Right lung (tissue), 5 donors: ENCODE results near the gene ALKBH6. TPM values are rescaled to one million over a fixed set of nuclear protein-coding genes. Genes with fewer than 3 reads are reported as not detected.
"Not testable (repeated sequence)": the region's sequence is repeated elsewhere in the genome, so short reads cannot be mapped to it uniquely, and the experiment has no call there.

Source experiments
- DNase-seq, 2 donors: peaks; one replicate each; pipeline ENCODE4 v3.0.0-alpha.2; 2013
- polyA plus RNA-seq, 5 donors: library from polyadenylated mRNA; unstranded; fragments of 120-200 nt; gene quantifications; one replicate each; pipeline versions ENCODE4 v1.2.1 to v1.2.3, GENCODE V29; 2013; ENCODE audit warnings: inconsistent platforms in 1 of 5, low replicate concordance in 1 of 5; ENCODE audit not compliant: insufficient read length in 5 of 5, insufficient read depth in 1 of 5

Gene ALKBH6
- polyA plus RNA-seq, 5 donors = 17.2 to 19.0 (median 18.4) TPM

DNA sequence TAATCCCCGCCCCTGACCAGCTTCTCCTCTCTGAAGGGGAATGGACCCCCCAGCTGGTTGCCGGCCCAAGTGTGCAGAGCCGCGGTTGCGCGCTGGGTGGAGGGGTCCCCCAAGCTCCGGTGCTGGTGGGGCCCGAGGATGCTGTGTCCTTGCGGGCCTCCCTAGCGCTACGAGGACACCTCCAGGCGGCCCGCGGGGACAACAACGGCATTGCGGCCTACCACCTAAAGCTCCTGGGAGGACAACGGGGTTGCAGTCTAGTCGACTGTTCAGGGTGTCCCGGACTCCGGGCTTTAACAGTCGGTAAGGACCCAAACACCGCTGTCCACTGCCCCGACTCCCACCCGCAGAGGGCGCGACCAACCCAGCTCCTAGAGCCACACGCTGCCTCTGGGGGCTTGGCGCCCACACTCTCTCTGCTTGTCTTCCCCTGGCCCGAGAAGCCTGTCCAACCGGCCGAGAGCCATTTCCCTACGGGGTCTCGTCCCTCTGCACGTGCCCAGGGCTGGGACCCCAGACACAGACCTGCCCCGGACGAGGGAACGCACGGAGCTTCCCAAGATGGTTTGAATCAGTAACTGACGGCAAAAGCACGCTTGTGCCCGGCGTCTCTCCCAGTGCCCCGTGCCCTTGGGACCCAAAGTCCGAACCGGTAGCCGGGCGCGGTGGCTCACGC is 20.0 kb downstream of the ALKBH6 start:
- no peak for DNase-seq

DNA sequence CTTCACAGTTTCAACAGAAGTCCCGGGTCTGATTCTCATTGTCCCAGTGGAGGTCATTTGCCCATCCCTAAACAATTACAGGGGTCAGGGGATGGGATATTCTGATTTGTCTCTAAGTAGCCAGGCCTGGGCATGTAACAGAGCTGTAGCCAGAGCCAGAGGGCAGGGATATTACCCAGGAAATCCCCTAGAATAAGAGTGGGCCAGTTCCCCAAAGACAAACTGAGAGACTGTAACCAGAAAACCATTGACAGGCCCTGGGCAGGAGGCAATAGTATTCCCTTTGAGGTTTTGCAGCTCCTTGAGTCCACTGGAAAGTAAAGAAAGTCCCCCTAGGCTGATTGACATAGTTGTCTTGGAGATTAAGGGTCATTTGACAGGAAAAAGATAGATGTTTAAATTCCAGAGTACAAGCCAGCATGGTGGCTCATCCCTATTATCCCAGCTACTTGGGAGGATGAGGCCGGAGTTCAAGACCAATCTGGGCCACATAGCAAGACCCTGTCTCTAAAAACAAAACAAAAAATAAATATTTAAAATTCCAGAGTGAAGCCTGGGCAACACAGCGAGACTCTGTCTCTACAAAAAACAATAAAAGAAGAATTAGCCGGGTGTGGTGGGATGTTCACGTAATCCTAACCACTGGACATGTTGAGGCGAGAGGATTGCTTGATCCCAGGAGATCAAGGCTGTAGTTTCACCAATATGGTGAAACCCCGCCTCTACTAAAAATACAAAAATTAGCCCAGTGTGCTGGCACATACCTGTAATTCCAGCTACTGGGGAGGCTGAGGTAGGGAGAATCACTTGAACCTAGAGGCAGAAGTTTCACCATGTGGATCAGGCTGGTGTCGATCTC is 20.9 kb downstream of the ALKBH6 start:
- DNase-seq = no peak

DNA sequence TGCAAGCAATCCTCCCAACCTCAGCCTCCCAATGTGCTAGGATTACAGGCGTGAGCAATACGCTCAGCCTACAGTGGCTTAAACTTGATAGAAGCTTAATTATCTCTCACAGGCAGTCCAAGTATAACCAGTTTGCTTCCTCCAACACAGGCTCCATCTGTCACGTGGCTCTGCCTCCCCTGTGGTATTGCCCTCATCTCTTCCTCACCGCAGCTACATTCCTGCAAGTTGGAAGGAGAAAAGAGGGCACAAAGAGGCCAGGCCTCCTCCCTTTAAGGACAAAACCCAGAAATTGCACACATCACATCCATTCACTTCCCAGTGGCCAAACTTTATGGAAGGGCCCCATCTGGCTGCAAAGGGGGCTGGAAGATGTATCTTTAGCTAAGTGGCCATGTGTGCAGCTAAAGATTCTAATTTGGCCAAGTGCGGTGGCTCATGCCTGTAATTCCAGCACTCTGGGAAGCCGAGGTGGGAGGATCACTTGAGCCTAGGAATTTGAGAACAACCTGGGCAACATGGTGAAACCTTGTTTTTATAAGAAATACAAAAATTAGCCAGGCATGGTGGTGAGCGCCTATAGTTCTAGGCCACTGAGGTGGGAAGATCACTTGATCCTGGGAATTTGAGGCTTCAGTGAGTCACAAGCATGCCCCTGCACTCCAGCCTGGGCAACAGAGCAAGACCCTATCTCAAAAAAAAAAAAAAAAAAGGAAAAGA is 22.1 kb downstream of the ALKBH6 start:
- DNase-seq = no peak

DNA sequence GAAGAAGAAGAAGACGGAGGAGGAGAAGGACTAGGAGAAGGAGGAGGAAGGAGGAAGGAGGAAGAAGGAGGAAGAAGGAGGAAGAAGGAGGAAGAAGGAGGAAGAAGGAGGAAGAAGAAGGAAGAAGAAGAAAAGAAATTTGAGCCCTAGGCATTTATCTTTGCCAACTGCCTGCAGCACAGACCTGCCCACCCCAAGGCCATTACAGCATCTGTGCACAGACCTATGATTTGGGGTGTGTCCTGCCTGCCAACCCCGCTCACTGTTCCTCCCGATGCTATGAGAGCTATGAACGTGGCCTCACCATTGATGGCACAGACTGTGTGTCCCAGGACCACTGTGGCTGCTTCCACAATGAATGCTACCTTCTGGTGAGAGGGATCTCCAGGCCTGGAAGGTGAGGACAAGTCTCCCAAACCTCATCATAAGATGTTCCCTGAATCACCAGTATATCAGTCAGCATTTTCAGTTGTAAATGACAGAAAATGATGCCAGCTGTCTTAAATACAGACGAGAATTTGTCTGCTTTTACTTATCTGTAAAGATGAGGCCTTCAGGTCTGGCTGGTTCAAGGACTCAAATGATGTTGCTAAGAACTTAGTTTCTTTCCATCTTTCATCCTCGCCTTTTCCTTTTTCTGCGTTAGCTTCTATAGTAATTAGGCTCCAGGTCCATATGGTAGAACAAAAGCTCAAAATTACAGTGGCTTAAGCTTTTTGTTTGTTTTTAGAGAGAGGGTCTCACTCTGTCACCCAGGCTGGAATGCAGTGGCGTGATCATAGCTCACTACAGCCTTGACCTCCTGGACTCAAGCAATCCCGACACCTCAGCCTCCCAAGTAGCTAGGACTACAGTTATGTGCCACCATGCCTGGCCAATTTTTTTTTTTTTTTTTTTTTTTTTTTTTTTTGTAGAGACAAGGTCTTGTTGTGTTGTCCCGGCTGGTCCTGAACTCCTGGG is 23.0 kb downstream of the ALKBH6 start:
- no peak for DNase-seq

DNA sequence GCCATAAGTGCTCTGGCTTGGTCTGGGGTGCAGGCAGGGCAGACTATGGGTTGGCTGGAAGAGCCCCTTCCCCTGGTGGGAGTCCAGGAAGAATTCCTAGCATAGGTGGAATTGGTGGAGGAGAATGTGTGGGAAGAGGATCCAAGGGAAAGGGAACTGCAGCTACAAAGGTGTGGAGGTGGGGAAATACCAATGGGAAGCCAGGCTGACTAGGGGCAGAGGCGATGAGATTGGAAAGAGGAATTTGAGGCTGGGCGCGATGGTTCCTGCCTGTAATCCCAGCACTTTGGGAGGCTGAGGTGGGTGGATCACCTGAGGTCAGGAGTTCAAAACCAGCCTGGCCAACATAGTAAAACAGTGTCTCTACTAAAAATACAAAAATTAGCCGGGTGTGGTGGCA is 23.9 kb downstream of the ALKBH6 start:
- no peak for DNase-seq

DNA sequence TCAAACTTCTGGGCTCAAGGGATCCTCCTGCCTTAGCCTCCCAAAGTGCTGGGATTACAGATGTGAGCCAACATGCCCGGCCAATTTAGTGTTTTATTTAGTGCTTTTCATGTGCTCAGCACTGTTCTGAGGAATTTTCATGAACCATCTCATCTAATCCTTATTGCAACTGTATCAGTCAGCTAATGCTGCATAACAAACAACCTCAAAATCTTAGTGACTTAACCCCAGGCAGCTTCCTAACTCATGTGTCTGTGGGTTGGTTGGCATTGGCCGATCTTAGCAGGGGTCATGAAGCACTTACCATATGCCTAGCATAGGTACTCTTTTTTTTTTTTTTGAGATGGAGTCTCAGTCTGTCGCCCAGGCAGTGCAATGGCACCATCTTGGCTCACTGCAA is 25.2 kb downstream of the ALKBH6 start:
- DNase-seq = no peak

DNA sequence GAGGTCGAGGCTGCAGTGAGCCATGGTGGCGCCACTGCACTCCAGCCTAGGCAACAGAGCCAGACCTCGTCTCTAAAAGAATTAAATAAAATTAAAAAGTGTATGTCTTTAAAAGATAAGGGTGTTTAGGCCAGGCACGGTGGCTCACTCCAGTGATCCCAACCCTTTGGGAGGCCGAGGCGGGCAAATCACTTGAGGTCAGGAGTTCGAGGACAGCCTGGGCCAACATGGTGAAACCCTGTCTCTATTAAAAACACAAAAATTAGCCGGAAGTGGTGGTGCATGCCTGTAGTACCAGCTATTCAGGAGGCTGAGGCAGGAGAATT is 26.5 kb downstream of the ALKBH6 start:
- no peak for DNase-seq

DNA sequence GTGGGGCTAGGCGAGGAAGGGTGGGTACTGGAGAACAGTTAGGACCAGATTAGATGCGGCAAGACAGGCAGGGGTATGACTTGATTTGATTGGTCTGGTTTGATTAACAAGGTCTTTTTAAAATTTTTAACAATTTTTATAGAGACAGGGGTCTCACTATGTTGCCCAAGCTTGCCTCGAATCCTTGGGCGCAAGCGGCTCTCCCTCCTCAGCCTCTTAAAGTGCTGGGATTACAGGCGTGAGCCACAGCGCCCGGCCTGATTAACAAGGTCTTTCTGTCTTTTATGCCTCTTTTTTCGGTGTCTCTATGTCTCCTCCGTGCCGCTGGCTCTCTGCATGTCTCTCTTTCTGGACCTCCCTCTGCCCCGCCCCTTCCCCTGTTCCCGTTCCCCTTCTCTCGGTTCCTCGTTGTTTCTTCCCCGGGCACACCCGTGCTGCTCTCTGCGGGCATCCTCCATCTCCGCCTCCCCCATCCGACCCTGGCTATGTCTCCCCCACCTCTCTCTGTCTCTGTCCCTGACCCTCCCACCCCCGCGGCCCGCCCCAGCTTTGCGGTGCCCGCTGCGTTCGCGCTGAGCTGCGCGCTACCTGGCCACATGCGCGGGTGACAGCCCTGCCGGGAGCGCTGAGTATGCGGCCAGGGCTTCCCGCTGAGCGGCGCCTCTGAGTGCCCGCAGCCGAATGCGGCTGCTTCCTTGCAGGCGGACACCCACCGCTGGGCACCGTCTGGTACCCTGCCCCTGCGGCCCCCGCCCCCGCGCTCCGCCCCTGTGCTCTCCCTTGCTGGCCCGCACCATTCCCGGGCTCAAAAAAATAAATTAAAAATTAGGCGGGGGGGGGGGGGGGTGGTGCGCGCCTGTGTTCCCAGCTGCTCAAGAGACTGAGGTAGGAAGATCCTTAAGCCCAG is 27.1 kb downstream of the ALKBH6 start:
- no peak for DNase-seq

DNA sequence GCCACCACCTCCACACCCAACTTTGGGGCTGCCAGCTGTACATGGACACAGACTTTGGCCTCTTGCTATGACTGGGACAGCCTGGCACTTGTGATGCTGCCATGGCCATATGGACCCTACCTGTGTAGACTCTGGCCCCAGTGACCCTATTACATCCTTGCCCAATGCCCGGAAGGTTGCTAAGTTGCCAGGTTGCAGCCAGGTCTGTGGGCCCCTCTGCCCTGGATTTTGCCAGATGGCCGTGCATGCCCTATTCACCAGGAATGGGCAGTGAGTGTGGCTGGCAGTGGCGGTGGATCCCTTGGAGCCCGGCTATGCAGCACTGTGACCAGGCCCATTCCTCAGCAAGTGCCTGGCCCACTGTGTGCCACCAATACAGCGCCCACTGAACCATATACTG is 27.9 kb downstream of the ALKBH6 start:
- DNase-seq = no peak

DNA sequence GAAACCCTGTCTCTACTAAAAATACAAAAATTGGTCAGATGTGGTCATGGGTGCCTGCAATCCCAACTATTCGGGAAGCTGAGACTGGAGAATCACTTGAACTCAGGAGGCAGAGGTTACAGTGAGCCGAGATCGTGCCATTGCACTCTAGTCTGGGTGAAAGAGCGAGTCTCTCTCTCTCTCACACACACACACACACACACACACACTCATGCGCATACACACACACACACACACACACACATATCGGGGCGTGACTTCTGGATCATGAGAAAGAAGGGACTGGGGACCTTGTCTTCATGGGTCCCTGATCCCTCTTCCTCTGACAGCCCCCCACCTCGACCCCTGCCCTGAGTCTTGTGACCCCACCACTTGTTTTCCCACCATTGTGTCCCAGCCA is 30.8 kb downstream of the ALKBH6 start:
- no peak for DNase-seq

DNA sequence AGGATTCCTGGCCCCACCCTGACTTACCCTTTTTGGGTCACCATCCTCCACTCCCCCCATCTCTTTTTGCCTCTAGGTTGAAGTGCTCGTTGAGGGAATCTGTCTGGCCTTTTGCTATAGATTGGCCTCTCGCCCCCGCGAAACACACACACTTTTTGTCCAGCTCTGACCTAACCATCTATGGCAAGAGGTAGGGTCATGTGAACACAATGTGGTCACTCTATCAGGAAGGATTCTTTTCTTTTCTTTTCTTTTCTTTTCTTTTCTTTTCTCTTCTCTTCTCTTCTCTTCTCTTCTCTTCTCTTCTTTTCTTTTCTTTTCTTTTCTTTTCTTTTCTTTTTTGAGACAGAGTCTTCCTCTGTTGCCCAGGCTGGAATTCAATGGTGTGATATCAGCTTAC is 33.0 kb downstream of the ALKBH6 start:
- not testable (repeated sequence) for DNase-seq

DNA sequence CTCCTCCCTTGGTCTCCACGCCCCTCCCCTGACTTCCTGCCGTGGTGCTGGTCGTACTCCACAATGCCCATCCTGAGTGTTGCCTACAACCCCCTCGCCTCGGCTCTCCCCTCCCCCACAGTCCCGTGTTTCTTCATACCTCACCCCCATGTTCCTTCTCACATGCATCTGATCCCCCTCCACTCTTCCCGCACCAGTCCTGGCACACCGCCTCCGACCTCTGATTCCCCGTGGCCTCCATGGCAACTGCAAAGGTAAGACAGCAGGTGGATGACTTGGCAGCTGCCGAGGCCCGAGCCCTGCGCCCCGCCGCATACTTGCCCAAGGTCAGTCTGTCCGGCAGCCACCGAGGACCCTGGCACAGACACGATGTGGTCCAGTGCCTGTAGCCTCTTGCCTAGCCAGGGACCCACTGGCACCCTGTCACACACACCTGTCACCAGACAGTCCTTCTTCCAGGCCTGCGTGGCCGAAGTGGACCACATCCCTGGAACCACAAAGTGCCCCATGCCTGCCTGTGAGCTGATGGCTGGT is 35.1 kb downstream of the ALKBH6 start:
- no peak for DNase-seq

DNA sequence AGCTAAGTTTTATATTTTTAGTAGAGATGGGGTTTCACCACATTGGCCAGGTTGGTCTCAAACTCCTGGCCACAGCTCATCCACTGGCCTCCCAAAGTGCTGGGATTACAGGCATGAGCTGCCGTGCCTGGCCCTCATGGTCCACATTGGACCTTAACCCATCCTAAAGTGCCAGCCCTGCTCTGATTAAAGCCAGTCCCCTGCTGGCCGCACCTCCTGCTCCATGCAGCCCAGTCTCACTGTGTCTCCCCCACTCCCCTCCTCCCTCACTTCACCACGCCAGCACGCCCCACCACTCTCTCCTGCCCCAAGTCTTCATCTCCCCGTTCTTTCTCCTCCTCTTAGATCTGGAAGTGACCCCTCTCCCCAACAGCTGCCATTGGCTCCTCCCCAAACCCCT is 35.7 kb downstream of the ALKBH6 start:
- DNase-seq = no peak

DNA sequence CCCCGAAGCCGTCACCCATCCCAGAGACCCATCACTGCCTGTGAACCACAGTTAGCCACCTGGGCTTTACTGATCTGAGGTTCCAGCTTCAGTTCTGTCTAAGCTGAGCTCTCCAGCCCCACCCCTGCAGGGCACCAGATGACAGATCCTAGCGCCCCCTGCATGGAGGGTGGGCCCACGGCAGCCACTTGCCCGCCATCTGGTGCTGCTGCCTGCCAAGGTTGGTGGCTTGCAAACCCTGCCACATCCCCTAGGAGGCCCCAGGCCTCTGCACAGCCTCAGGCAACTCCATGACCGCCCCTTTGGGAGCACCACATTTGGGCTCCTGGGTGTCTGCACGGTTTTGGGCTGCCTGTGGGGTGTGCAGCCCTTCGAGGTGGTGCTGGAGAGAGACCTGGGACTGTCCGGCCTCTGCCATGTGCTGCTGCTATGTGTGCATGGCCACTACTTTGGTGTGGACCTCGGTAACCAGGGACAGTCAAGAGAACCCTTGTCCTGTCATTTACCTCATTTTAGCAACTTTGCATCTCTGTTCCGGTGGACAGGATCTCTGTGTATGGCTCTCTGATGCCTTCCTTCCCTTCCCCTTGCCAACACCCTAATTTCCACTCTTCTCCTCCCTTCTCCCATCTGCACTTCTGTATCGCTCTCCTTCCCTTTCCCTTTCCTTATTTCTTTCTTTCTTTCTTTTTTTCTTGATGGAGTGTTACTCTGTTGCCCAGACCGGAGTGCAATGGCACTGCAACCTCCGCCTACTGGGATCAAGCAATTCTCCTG is 36.4 kb downstream of the ALKBH6 start:
- DNase-seq = no peak

DNA sequence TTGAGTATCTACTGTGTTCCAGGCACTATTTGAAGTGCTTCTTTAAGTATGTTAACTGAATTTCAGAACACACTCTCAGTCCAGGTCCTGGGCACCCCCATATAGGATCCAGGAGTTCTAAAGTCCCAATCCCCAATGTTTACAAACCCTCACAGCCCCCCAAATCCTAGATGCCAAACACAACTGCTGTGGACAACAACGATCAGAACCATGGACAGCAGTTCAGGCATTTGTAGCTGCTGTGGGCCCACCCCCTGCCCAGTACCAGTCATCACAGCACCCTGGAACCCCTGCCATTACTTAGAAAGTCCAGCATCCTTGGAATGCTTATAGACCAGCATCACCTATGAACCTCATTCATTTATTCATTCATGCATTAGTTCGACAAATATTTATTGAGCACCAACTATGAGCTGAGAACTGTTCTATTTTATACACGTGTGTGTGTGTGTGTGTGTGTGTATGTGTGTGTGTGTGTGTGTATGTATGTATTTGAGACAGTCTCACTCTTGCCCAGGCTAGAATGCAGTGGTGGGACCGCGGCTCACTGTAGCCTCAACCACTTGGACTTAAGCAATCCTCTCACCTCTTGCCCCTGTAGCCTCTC is 38.3 kb downstream of the ALKBH6 start:
- no peak for DNase-seq

DNA sequence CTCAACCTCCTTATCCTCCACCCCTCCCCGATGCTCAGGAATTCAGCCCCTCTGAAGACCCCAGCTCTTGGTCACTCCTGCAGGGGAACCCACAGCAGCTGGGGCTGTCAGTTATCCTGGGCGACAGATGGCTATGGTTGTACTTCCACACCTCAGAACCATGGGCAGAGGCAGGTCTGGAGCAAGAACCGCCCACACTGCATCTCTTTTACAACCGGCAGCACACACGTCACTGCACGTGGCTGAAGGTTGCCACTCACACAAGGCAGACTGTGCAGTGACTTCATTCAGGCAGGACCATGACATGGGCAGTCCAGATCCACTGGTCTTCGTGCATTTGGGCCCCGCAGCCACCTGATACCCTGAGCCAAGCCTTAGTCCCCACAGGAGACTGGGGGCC is 40.5 kb downstream of the ALKBH6 start:
- DNase-seq = no peak

DNA sequence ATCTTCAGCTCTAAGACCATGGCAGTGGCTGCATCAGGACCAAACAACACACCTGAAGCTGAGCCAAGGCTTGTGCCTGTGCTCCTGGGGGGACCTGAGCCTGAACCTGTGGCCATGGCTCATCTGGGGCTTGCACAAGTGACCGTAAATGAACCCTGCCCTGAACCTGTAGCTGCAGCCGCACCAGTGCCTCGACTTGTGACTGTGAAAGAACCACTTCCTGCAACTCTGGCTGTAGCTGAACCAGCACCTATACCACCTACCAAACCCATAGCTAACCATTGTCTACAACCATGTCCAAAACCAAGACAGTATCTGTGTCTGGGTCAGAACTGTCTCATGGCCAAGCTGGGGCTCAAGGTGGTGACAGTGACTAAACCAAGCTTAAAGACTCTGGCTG is 47.2 kb downstream of the ALKBH6 start:
- no peak for DNase-seq

DNA sequence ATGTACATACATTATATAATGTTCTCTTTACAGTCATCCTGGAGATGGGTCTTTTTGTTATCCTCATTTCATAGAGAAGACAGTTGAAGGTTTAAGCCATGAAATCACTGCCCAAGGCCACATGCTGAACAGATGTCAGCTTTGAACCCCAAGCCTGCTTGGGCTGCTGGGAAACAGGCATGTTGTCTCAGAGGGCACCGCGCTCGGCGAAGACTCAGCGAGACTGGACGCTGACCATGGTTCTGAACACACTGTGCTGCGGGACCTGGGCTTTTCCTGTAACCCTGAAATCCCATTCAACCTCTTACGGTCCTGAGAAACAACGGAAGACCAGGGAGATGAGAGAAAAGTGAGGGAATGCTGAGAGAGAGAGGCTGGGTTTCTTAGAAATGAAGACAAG is 50.5 kb downstream of the ALKBH6 start:
- peak; percentile 54 to 55 for DNase-seq

DNA sequence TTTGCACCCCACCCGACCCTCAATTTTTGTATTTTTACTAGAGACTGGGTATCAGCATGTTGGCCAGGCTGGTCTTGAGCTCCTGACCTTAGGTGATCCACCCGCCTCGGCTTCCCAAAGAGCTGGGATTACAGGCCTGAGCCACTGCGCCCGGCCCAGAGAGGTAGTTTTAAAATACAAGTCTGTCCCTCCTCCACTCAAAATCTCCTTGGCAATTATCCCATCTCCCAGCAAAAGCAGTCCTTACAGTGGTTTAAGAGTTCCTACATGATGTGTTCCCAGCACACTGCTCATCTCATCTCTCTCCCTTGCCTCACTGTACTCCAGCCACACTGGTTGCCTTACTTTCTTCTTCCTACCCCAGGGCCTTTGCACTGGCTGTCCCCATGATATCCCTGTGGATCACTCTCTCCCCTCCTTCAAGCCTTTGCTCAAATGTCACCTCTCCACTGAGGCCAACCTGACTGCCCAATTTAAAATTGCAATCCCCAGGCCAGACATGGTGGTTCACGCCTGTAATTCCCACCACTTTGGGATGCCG is 53.5 kb downstream of the ALKBH6 start:
- no peak for DNase-seq
